H1 (cell line): ENCODE measurements around the gene SENP1. TPM values are rescaled to one million over a fixed set of nuclear protein-coding genes. Genes with fewer than 3 reads are reported as not detected.

ENCODE experiments used
- CTCF ChIA-PET: fragments of 300-600 bp; sonication (Branson Sonifier 250); formaldehyde crosslinking; loops from one replicate; lab custom pipeline; 2021; ENCODE audit not compliant: partially characterized antibody; lab: Charles Lee
- POLR2A ChIA-PET: fragments of 300-600 bp; sonication (Branson Sonifier 250); formaldehyde crosslinking; loops from one replicate; lab custom pipeline; 2021; ENCODE audit warnings: inconsistent platforms; ENCODE audit not compliant: partially characterized antibody; lab: Charles Lee
- DNase-seq, 2 experiments: peaks; one replicate each; pipeline versions ENCODE4 v3.0.0 to v3.0.0-alpha.2; 2010 to 2022; ENCODE audit warnings: low spot score in 2 of 2, low read depth in 1 of 2, mixed read lengths in 1 of 2
- FAIRE-seq: peaks from 2 replicates; lab custom pipeline; 2011; peaks lifted over from hg19 to GRCh38; lab: Jason Lieb, UNC
- H2AFZ ChIP-seq: 2 replicates; pipeline ENCODE4 v1.8.1; 2012; ENCODE audit warnings: low read length, inconsistent platforms
- H2AK5ac ChIP-seq: 2 replicates; pipeline ENCODE4 v1.6.1; 2013; ENCODE audit warnings: low read depth, low read length
- H2BK120ac ChIP-seq: replicated peaks from 2 replicates; pipeline ENCODE3; 2013; ENCODE audit warnings: low read depth, low read length, inconsistent platforms
- H2BK12ac ChIP-seq: 2 replicates; pipeline ENCODE4 v1.6.1; 2013; ENCODE audit warnings: low read depth, low read length
- H2BK15ac ChIP-seq: 2 replicates; pipeline ENCODE4 v1.6.1; 2013; ENCODE audit warnings: low read length
- H2BK20ac ChIP-seq: 2 replicates; pipeline ENCODE4 v1.6.1; 2013; ENCODE audit warnings: low read length
- H2BK5ac ChIP-seq: 2 replicates; pipeline ENCODE4 v1.6.1; 2013; ENCODE audit warnings: low read depth, low read length
- H3K14ac ChIP-seq: 2 replicates; pipeline ENCODE4 v1.6.1; 2013; ENCODE audit warnings: inconsistent platforms; ENCODE audit not compliant: insufficient read length
- H3K18ac ChIP-seq: 2 replicates; pipeline ENCODE4 v1.6.1; 2013; ENCODE audit warnings: low read length; ENCODE audit errors: extremely low read depth
- H3K23ac ChIP-seq: 2 replicates; pipeline ENCODE4 v1.6.1; 2013; ENCODE audit warnings: inconsistent platforms; ENCODE audit not compliant: insufficient read length
- H3K23me2 ChIP-seq: 2 replicates; pipeline ENCODE4 v1.6.1; 2013; ENCODE audit warnings: low read depth, low read length
- H3K27ac ChIP-seq: 2 replicates; pipeline ENCODE4 v1.6.1; 2011; ENCODE audit warnings: low read depth, low read length, inconsistent platforms
- H3K27me3 ChIP-seq, 4 experiments: replicated peaks in 1 of 4; 1 replicate in 1 of 4; 2 replicates in 3 of 4; pipeline versions ENCODE4 v1.6.1 to v1.8.1; 2011 to 2013; ENCODE audit warnings: low read length in 3 of 4, mild to moderate bottlenecking in 3 of 4, inconsistent platforms in 2 of 4, mixed read lengths in 2 of 4, moderate library complexity in 1 of 4; ENCODE audit not compliant: control insufficient read depth in 3 of 4, insufficient read depth in 3 of 4; ENCODE audit errors: extremely low read depth in 1 of 4
- H3K36me3 ChIP-seq, 4 experiments: 2 replicates each; pipeline versions ENCODE4 v1.6.1 to v1.8.1; 2011 to 2013; ENCODE audit warnings: mild to moderate bottlenecking in 4 of 4, low read length in 3 of 4, moderate library complexity in 2 of 4, control low read depth in 1 of 4, inconsistent platforms in 1 of 4; ENCODE audit not compliant: insufficient read depth in 4 of 4, control insufficient read depth in 2 of 4
- H3K4ac ChIP-seq: replicated peaks from 2 replicates; pipeline ENCODE3; 2013; ENCODE audit warnings: low read length, low read depth, mixed read lengths, inconsistent platforms; ENCODE audit not compliant: insufficient read length
- H3K4me1 ChIP-seq, 4 experiments: replicated peaks in 1 of 4; 1 replicate in 1 of 4; 2 replicates in 3 of 4; pipeline versions ENCODE4 v1.6.1 to v1.8.1; 2011 to 2013; ENCODE audit warnings: low read length in 3 of 4, inconsistent platforms in 2 of 4, mixed read lengths in 1 of 4; ENCODE audit not compliant: insufficient read depth in 4 of 4, control insufficient read depth in 3 of 4
- H3K4me2 ChIP-seq, 2 experiments: 2 replicates each; pipeline versions ENCODE4 v1.6.1 to v1.8.1; 2011 to 2013; ENCODE audit warnings: low read depth in 2 of 2, low read length in 2 of 2, control low read depth in 1 of 2, inconsistent platforms in 1 of 2, mild to moderate bottlenecking in 1 of 2; ENCODE audit not compliant: insufficient read depth in 1 of 2
- H3K4me3 ChIP-seq, 4 experiments: fragments of 200-600, 300-600 bp in 1 of 4; sonication (generic), shearing (Covaris generic), sonication (Bioruptor Twin) in 1 of 4; 2 replicates each; pipeline versions ENCODE4 v1.5.1 to v1.8.1; 2011 to 2016; ENCODE audit warnings: low read length in 4 of 4, low read depth in 3 of 4, control low read depth in 2 of 4, inconsistent platforms in 2 of 4, mild to moderate bottlenecking in 2 of 4, mixed read lengths in 1 of 4, moderate library complexity in 1 of 4; ENCODE audit not compliant: insufficient read depth in 2 of 4; ENCODE audit errors: extremely low read depth in 1 of 4
- H3K56ac ChIP-seq: replicated peaks from 2 replicates; pipeline ENCODE3; 2013; ENCODE audit warnings: low read depth, mild to moderate bottlenecking, mixed read lengths, low read length, inconsistent platforms; ENCODE audit not compliant: insufficient read length
- H3K79me1 ChIP-seq: 2 replicates; pipeline ENCODE4 v1.6.1; 2013; ENCODE audit warnings: low read depth, low read length, control low read depth
- H3K79me2 ChIP-seq, 2 experiments: 2 replicates each; pipeline versions ENCODE4 v1.6.1 to v1.8.1; 2012 to 2013; ENCODE audit warnings: low read length in 2 of 2, mild to moderate bottlenecking in 2 of 2, inconsistent platforms in 1 of 2; ENCODE audit not compliant: insufficient read depth in 2 of 2, control insufficient read depth in 1 of 2
- H3K9ac ChIP-seq, 4 experiments: replicated peaks in 1 of 4; 1 replicate in 1 of 4; 2 replicates in 3 of 4; pipeline versions ENCODE4 v1.6.1 to v1.8.1; 2011 to 2013; ENCODE audit warnings: low read depth in 3 of 4, low read length in 3 of 4, control low read depth in 2 of 4, mild to moderate bottlenecking in 2 of 4, moderate library complexity in 2 of 4, inconsistent platforms in 1 of 4; ENCODE audit errors: extremely low read depth in 1 of 4
- H3K9me3 ChIP-seq, 2 experiments: 2 replicates each; pipeline versions ENCODE4 v1.6.1 to v1.8.1; 2012 to 2013; ENCODE audit warnings: mild to moderate bottlenecking in 2 of 2, moderate library complexity in 2 of 2, control low read depth in 1 of 2, inconsistent platforms in 1 of 2, low read depth in 1 of 2, low read length in 1 of 2, mixed read lengths in 1 of 2; ENCODE audit not compliant: insufficient read depth in 2 of 2
- H4K20me1 ChIP-seq, 2 experiments: replicated peaks in 1 of 2; 2 replicates each; pipeline versions ENCODE3 to v1.8.1; 2011 to 2013; ENCODE audit warnings: inconsistent platforms in 2 of 2, low read length in 2 of 2, mild to moderate bottlenecking in 1 of 2; ENCODE audit not compliant: insufficient read depth in 2 of 2, control insufficient read depth in 1 of 2
- H4K5ac ChIP-seq: 2 replicates; pipeline ENCODE4 v1.6.1; 2013; ENCODE audit warnings: low read length, low read depth, mixed read lengths, inconsistent platforms; ENCODE audit not compliant: insufficient read length
- H4K8ac ChIP-seq: 2 replicates; pipeline ENCODE4 v1.8.0; 2013; ENCODE audit warnings: mild to moderate bottlenecking, moderate library complexity, low read length, inconsistent platforms; ENCODE audit not compliant: insufficient read depth; ENCODE audit errors: extremely low read depth
- H4K91ac ChIP-seq: replicated peaks from 2 replicates; pipeline ENCODE3; 2013; ENCODE audit warnings: low read length, mixed read lengths, inconsistent platforms; ENCODE audit not compliant: insufficient read length
- CHD1 ChIP-seq: IDR thresholded peaks from 2 replicates; pipeline ENCODE4 v1.6.1; 2012; ENCODE audit warnings: low read depth, low read length, improper control_type of control experiment
- CTBP2 ChIP-seq: IDR thresholded peaks from 2 replicates; pipeline ENCODE4 v1.7.0; 2011; ENCODE audit warnings: borderline replicate concordance, mild to moderate bottlenecking, moderate library complexity, mixed read lengths, low read length; ENCODE audit not compliant: insufficient read depth, insufficient read length
- EP300 ChIP-seq, 2 experiments: IDR thresholded peaks; 1 replicate in 1 of 2; 2 replicates in 1 of 2; pipeline ENCODE4 v1.6.1; 2011 to 2012; ENCODE audit warnings: low read depth in 2 of 2, low read length in 2 of 2, mild to moderate bottlenecking in 2 of 2, borderline replicate concordance in 1 of 2, inconsistent platforms in 1 of 2, moderate library complexity in 1 of 2
- GABPA ChIP-seq: IDR thresholded peaks from 2 replicates; pipeline ENCODE4 v1.6.1; 2011; ENCODE audit warnings: mild to moderate bottlenecking, low read length, moderate library complexity, borderline replicate concordance; ENCODE audit not compliant: insufficient read depth
- POU5F1 ChIP-seq: IDR thresholded peaks from 2 replicates; pipeline ENCODE4 v1.6.1; 2011; ENCODE audit warnings: low read depth, mild to moderate bottlenecking, low read length, moderate library complexity
- SP2 ChIP-seq: IDR thresholded peaks from 2 replicates; pipeline ENCODE4 v1.6.1; 2012; ENCODE audit warnings: mild to moderate bottlenecking, low read length, inconsistent platforms
- TAF7 ChIP-seq: optimal IDR thresholded peaks from 2 replicates; pipeline ENCODE3; 2011; ENCODE audit warnings: low read depth, mild to moderate bottlenecking, inconsistent platforms, low read length, moderate library complexity, borderline replicate concordance
- WGBS, 2 experiments: shearing (Covaris generic) in 1 of 2; methylation state at CpG; one replicate each; pipeline versions ENCODE4 v1.1.6 to v1.1.7; 2013 to 2015; ENCODE audit warnings: low lambda C conversion rate in 2 of 2, mixed read lengths in 2 of 2, inconsistent platforms in 1 of 2, low coverage in 1 of 2, missing lambda C conversion rate in 1 of 2; ENCODE audit not compliant: insufficient replicate concordance in 2 of 2, insufficient coverage in 1 of 2, insufficient read length in 1 of 2; ENCODE audit errors: extremely low coverage in 1 of 2, missing lambda C conversion rate in 1 of 2; 5-methylcytosine and 5-hydroxymethylcytosine counted together
- polyA plus RNA-seq, 7 experiments: library from polyadenylated mRNA; depleted of rRNA in 3 of 7; stranded (reverse) in 5 of 7; unstranded in 2 of 7; fragments of >200 nt in 5 of 7; fragments of 200-250 nt in 2 of 7; gene quantifications; 1 replicate in 5 of 7; 2 replicates in 1 of 7; 4 replicates in 1 of 7; pipeline versions ENCODE4 v1.2.1 to v1.2.3, GENCODE V29; 2011 to 2013; ENCODE audit warnings: missing spikeins in 2 of 7, mixed read lengths in 2 of 7
- total RNA-seq: library from RNA; stranded (reverse); fragmentation: NEBNext Ultra II Directional; extraction: Animal tissue kit (Norgen Biotek cat#: 25700); gene quantifications from 2 replicates; pipeline ENCODE4 v1.2.1, GENCODE V29; 2021

Gene SENP1
- total and polyA plus RNA-seq, 2 of the 8 experiments (the other 6 are each of a cell fraction or from before 2014, with no cell fraction given) = 14.2 to 31.5 TPM

DNA sequence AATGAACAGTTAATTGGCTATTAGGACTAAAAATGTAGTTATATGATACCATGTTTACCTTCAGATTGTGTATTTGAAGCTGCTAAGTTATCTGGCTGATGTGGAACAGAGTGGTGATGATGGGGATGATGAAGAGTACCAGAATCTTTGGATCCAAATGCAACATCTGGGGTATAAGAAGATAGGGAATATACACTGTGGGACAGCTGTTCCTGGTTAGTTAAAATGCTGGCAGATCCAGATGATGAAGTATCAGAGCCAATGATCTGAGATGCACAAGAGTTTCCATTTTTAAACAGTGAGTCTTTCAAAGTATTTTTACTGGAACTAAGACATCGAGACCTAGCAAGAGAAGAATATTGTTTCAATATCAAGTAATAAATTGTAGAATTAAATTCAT, 31.6 kb downstream of the SENP1 start:
- H2BK15ac ChIP-seq = no peak overlapping the region
- no peak overlapping the region for H2BK20ac ChIP-seq
- TF ChIP-seq CHD1 (no peak), GABPA (no peak), SP2 (no peak), POU5F1 (no peak), EP300 (IDR thresholded peaks at IDR 0.05; ENCODE audit: borderline replicate concordance in 1 of 2, low read depth in 2 of 2, low read length in 2 of 2) (no peak), TAF7 (no peak), CTBP2 (no peak)
- TF ChIP-seq, all 59 proteins: peak for 0
- no peaks in the 10 kb centered on the region for H3K4me1 ChIP-seq
- no peak overlapping the region for H2BK5ac ChIP-seq
- ChIA-PET CTCF (interaction anchor here (1.5 kb wide), 1 partner anchor 12 kb away, joined by 4 read pairs; no protein-coding TSS in a partner anchor), POLR2A (no interaction called here)
- peaks cover 0 to 1% (median 0%) of the 10 kb centered on the region in 4 experiments; a peak in 1 of 7 replicates for H3K27me3 ChIP-seq
- DNase-seq (no peak), FAIRE-seq (no peak)
- H3K18ac ChIP-seq = no peak overlapping the region
- no peak overlapping the region for H3K4ac ChIP-seq
- no peak overlapping the region for H4K91ac ChIP-seq
- no peak overlapping the region for H4K8ac ChIP-seq
- no peak overlapping the region for H2AFZ ChIP-seq
- no peaks in the 10 kb centered on the region for H3K23me2 ChIP-seq
- H3K79me2 ChIP-seq = no peaks in the 10 kb centered on the region
- no peak overlapping the region for H2BK12ac ChIP-seq
- no peak overlapping the region for H3K27ac ChIP-seq
- H2BK120ac ChIP-seq = no peak overlapping the region
- H3K4me2 ChIP-seq = no peak overlapping the region
- no peak overlapping the region for H3K56ac ChIP-seq
- H3K79me1 ChIP-seq = no peaks in the 10 kb centered on the region; the same call in 1 of the 2 replicates
- no peak overlapping the region for H3K4me3 ChIP-seq
- peaks cover 0 to 26% (median 10%) of the 10 kb centered on the region in 4 experiments; a peak in 6 of 8 replicates for H3K36me3 ChIP-seq
- H2AK5ac ChIP-seq = no peak overlapping the region
- H4K20me1 ChIP-seq = peaks cover 0 to 1% of the 10 kb centered on the region in 2 experiments
- H3K9ac ChIP-seq = no peak overlapping the region
- H3K14ac ChIP-seq = no peak overlapping the region
- no peaks in the 10 kb centered on the region for H3K9me3 ChIP-seq
- 94% methylated on average over 1 of the region's 1 CpG; no CpG with 5 or more reads in 1 of the 2 experiments for WGBS, 2 experiments
- H4K5ac ChIP-seq = no peak overlapping the region
- H3K23ac ChIP-seq = no peak overlapping the region
